GM18519 (cell line): ENCODE results near the gene GPANK1.

Experiments used
- ATAC-seq: cut with Tn5 transposase; IDR thresholded peaks from one replicate; pipeline ENCODE4 v1.9.1; 2021; ENCODE audit warnings: mild to moderate bottlenecking, moderate library complexity; ENCODE audit not compliant: unreplicated experiment, low FRiP score

Gene GPANK1

DNA sequence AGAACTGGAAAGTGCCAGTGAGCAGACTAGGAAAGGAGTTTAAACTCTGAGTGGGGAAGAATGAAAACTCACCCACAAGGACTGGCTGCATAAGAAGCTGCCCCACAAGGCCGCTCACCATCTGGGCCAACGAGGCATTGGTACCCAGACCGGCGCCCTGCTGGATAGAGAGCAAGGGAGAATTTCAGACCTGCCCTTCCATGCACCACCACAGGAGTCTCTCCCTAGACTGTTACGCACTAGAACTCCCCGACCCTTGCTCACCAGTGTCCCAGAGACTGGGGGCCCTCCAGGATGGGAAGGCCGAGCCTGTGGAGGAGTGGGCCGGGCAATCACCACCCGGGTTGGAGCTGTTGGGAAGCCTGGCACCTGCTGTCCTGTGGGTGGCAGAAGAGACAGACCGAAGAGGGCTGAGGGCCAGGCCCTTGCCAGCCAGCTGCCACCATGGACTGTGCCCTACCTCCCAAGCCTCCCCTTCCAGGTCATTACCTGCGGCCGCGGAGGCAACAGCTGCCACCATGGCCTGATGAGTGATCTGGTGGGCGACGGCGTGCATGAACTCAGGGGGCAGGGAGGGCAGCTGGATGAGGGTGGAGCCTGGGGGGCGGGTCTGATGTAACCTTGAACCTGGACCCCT is 20.9 kb downstream of the GPANK1 start:
- no peak for ATAC-seq

DNA sequence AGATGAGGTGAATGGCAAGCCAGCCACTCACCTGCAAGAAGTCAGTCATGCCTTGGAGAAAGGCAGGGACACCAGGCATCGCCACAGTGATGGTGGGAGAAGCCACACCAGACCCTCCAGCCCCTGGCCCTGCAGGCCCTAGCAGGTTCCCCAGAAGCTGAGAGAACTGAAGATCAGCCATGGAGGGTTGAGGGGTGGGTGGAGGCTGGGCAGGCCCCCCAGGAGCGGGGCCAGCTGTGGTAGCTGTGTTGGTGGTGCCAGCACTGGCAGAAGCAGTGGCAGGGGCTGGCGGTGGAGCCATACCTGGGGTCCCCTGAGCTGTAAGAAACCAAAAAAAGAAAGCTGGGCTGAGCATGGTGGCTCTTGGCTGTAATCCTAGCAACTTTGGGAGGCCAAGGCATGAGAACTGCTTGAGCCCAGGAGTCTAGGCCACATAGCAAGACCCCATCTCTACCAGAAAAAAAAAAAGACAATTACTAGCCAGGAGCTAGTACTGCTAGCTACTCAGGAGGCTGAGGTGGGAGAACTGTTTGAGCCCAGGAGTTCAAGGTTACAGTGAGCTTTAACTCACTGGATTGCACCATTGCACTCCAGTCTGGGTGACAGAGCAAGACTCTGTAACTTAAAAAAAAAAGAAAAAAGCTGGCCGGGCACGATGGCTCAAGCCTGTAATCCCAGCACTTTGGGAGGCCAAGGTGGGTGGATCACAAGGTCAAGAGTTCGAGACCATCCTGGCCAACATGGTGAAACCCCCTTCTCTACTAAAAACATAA is 21.8 kb downstream of the GPANK1 start:
- no peak for ATAC-seq

DNA sequence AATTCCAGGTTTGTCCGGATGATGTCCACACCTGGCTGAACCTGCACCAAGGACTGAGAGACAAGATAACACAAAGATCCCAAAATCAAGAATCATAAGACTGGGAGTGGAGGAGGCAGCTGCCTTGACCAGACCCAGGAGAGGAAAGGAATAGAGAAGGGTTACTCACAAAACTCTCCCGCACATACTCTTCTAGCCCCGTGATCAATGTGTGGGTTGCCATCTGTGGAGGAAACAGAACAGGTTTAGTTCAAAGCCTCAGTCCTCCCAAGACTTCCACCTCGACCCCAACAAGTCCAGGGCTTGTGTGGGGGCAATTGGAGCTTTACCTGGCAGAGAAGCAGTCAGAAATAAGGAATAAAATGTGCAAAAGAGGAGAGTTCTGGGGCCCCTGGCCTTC is 23.4 kb downstream of the GPANK1 start:
- no peak for ATAC-seq

DNA sequence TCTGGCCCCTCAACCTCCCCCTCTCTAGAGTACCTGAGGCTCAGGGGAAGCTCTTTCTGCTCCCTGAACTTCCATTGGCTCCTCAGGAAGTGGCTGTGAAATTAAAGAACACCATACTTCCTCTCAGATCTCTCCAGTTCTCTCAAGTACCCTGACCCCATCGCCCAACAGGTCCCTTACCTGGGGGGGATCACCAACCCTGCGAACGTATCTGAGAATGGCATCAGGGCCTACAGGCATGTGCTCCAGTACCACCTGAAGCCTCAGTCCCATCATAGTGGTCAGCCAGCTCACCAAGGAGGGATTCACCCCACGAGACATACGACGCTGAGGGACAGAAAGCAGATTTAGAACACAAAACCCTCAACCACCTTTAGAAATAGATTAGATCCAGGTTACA is 24.2 kb downstream of the GPANK1 start:
- ATAC-seq, result no peak

DNA sequence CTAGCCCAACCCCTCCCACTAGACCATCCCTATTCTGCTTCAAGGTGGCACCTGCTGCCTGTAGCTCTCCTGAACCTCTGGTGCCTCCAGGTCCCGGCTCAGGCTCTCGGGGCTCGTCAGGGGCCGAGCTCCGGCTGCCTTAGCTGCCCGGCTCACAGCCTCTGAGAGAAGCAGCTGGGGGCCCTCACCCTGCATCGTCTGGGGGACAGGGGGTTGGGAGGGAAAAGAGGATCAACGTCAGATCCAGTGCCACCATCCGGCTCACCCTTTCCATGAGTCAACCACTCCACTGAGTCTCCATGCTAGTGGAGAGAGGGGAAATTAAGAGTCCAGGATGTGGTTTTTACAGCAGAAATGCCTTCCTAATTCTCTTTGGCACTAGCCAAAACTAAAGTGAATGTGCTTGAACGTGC is 25.3 kb downstream of the GPANK1 start:
- ATAC-seq, result no peak

GRCh38 chr6:31639043-31639442 is 25.8 kb downstream of the GPANK1 start:
- ATAC-seq, result no peak

DNA sequence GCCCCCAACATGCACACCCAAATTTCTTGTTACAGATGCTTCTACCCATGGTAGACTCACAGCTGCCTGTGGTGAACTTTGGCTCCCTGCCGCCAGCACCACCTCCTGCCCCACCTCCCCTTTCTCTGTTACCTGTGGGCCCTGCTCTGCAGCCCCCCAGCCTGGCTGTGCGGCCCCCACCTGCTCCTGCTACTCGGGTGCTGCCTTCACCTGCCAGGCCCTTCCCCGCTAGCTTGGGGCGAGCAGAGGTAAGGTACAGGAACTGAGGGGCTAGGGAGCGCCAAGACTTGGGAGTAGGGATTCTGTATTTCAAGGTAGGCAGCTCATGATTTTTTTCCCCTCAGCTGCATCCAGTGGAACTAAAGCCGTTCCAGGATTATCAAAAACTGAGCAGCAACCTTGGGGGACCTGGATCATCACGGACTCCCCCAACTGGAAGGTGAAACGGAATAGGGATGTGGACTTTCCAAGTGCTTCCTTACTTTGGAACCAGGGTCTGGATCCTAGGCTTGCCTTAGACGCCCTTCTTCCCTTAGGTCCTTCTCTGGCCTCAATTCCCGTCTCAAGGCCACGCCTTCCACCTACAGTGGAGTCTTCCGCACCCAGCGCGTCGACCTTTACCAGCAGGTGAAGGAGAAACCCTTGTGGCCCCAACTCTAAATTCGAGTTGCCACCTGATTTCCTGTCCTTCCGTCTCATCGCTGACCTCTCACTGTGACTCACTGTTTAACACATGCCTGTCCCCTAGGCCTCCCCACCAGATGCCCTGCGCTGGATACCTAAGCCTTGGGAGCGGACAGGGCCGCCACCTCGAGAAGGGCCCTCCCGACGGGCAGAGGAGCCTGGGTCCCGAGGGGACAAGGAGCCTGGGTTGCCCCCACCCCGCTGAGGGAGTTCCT is 27.9 kb downstream of the GPANK1 start:
- ATAC-seq, result no peak

DNA sequence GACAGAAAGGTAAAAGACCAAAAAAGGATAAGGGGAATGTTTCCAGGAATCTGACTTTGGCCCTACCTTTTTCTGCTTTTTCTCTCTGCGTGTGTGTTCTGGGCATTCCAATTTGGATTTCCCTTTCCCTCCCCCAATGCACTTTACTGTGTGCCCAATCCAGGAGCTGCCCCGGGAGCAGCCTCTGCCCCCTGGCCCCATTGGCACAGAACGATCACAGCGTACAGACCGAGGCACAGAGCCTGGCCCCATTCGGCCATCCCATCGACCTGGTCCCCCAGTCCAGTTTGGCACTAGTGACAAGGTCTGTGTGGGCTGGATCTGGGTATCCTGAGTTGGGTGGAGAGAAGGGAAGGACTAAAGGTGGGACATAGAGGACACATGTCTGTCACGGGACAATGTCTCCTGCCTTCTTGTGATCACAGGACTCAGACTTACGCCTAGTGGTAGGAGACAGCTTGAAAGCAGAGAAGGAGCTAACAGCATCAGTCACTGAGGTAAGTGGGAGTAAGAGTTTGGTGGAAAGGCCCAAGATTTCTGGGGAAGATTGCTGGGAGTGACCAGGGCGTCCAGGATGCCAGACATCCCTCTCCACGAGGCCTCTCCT is 29.7 kb downstream of the GPANK1 start:
- no peak for ATAC-seq

GRCh38 chr6:31634131-31634530 is 30.7 kb downstream of the GPANK1 start:
- no peak for ATAC-seq

DNA sequence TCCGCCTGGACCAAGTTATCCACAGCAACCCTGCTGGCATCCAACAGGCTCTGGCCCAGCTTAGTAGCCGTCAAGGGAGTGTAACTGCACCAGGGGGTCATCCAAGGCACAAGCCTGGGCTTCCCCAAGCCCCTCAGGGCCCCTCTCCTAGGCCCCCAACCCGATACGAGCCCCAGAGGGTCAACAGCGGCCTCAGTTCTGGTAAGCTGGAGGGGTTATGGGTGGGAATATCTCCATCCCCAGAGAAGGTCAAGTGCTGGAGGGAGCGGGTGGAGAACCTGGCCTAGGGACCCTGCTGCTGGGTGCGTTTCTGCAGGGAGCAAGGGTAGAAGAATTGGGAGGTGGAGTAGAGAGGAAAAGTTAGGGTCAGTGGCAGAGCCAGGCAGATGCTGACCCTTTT is 31.4 kb downstream of the GPANK1 start:
- ATAC-seq, result no peak

GRCh38 chr6:31632279-31632946 is 32.4 kb downstream of the GPANK1 start:
- ATAC-seq, result no peak

- ATAC-seq, result no peak
Measured at GRCh38 chr6:31631681-31632278, 33.0 kb downstream of the GPANK1 start.

DNA sequence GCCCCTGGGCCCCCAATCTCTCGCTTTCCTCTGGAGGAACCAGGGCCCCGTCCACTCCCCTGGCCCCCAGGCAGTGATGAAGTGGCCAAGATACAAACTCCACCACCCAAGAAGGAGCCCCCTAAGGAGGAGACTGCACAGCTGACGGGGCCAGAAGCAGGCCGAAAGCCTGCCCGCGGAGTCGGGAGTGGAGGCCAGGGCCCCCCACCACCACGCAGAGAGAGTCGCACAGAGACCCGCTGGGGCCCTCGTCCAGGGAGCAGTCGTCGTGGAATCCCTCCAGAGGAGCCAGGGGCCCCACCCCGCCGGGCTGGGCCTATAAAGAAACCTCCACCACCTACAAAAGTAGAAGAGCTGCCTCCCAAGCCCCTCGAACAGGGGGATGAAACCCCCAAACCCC is 33.6 kb downstream of the GPANK1 start:
- no peak for ATAC-seq

DNA sequence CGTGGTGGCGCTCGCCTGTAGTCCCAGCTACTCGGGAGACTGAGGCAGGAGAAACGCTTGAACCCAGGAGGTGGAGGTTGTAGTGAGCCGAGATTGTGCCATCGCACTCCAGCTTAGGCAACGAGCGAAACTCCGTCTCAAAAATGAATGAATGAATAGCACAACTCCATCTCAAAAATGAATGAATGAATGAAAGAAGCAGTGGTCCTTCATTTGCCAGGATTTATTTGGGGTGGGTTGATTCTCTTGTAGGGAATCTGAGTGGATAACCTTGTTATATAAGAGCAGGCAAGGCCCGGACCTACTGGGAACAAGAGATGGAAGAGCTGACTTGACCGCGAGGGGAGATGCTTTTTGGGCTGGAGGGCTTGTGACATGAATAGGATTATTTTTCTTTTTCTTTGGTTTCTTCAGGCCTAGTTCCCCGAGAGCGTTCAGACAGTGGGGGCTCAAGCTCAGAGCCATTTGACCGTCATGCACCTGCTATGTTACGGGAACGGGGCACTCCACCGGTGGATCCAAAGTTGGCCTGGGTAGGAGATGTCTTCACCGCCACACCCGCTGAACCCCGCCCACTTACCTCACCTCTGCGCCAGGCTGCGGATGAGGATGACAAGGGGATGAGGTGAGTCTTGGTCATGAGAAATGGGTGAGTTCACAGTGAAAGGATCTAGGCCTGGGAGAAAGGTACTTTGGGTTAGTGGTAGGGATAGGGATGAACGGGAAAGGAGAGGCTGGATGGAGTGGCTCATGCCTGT is 34.4 kb downstream of the GPANK1 start:
- no peak for ATAC-seq

DNA sequence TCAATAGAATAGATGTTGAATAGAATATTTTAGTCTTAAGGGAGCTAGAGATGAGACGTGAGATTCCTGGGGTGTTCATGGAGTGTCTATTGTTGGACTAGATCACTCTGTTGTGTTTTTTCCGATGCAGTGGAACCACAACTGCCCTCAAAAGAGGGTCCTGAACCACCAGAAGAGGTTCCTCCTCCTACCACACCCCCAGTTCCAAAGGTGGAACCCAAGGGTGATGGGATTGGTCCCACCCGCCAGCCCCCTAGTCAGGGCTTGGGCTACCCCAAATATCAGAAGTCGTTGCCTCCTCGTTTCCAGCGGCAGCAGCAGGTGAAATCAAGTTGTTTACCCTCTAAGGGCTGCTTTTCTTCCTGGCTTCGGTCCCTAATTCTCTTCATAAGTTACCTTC is 35.8 kb downstream of the GPANK1 start:
- ATAC-seq, result no peak

DNA sequence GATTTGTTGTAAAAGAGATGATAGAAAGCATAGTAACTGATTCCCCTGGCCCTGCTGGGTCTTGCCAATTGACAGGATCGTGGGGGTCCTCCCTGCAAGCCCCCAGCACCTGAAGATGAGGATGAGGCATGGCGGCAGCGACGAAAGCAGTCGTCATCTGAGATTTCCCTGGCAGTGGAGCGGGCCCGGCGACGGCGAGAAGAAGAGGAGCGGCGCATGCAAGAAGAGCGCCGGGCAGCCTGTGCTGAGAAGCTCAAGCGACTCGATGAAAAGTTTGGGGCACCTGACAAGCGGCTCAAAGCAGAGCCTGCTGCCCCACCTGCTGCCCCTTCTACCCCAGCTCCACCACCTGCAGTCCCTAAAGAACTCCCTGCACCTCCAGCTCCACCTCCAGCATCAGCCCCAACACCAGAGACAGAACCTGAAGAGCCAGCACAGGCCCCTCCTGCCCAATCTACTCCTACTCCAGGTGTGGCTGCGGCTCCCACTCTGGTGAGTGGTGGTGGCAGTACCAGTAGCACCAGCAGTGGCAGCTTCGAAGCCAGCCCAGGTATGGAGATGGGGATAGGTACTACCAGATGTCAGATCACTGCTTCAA is 37.0 kb downstream of the GPANK1 start:
- no peak for ATAC-seq

DNA sequence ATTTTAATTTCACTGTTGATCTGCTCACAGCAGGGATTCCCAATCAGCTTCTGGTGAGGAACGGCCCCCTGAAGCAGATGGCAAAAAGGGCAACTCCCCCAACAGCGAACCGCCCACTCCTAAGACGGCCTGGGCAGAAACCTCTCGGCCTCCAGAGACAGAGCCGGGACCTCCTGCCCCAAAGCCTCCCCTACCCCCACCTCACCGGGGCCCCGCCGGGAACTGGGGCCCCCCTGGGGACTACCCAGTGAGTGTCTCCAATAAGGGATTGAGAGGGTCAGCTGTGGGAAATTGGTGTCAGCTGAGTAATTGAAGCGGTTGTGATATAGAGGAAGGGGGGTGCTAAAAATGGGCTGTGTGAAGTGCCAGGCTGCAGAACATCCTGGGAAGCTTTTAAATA is 37.8 kb downstream of the GPANK1 start:
- ATAC-seq, result no peak

DNA sequence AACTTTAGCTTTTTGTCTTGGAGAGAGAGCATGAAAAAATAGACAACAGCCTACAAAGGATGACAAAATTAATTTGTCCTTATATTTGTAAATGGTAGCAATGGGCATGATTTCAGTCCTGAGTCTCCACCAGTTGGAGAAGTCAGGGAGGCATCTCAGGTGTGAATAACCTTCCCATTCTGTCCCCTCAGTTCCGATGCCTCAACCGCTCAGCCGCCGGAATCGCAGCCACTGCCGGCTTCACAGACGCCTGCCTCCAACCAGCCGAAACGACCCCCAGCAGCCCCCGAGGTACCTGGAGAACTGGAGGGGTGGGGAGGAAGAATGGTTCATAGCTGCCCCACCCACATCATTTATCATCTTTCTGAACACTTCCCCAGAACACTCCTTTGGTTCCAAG is 40.7 kb downstream of the GPANK1 start:
- ATAC-seq, result no peak

GRCh38 chr6:31622684-31623091 is 42.1 kb downstream of the GPANK1 start:
- no peak for ATAC-seq
